Stimulated activated CD8-positive, alpha-beta memory T cell treated with anti-CD3 and anti-CD28 coated beads, Interleukin-12 subunit alpha, Interleukin-12 subunit beta, amount 100 ng/mL, for 1 hour (primary cell): ENCODE data around the gene TMEM50A.
"Not testable (repeated sequence)": the region's sequence is repeated elsewhere in the genome, so short reads cannot be mapped to it uniquely, and the experiment has no call there.

ENCODE experiments used
- DNase-seq: peaks from one replicate; pipeline ENCODE4 v3.0.0-alpha.2; 2020; ENCODE audit warnings: low read depth

The TMEM50A gene

DNA sequence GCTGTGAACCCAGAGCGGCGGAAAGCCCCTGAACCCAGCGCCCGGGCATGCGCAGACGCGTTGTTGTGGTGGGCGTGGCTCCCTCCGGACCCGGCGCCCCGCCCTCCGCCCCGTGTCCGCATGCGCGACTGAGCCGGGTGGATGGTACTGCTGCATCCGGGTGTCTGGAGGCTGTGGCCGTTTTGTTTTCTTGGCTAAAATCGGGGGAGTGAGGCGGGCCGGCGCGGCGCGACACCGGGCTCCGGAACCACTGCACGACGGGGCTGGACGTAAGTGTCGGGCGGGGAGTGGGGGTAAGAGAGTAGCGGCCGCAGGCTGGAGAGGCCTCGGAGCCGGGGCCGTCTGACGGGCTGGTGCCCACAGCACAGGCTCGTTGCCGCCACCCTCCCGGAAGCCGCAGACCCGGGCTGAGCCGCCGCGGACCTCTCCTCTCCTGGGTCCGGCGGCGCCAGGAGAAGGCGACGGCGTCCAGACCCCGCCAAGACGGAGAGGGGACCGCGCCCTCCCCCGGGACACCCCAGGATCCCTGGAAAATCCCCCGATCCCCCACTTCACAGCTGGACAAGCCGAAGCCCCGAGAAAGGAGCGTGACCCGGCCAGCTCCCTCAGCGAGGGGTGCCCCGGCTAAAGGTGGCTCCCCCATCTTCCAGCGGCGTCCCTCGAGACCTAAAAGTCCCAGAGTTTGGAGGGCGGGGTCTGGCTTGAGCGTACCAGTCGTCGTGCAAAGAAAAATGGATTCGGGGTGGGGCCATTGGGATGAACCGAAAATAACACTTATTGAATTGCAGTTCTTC is at the start of gene TMEM50A:
TSS of gene TMEM50A (plus strand) at position 147 of the 794 bp plus-strand sequence. CDS start 2,153 bp downstream, outside the sequence.
- DNase-seq: peak; percentile 83

DNA sequence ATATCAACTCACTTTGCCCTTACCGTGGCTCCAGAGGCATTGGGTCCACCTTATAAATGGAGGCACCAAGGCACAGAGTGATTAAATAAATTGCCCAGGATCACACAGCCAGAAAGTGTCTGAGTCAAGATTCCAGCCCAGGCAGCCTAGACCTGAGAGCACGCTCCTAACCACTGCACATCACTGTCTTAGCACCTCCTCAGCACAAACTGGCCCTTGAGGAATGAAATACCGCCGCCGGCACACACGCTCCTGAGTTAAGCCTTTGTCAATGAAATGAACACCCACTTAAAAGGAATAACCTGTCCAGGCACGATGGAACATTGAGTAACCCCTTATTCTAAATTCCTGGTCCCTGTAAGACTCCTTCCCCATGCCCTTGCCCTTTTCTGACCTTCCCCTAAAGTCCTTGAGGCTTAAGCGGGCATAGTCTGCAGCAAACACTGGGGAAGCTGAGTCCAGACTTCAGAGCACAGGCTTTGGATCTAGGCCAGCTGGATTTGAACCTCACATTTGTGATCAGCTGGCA is 49.5 kb upstream of the TMEM50A start:
- DNase-seq: not testable (repeated sequence)

GRCh38 chr1:25290043-25290442 is 48.1 kb upstream of the TMEM50A start:
- DNase-seq: not testable (repeated sequence)

DNA sequence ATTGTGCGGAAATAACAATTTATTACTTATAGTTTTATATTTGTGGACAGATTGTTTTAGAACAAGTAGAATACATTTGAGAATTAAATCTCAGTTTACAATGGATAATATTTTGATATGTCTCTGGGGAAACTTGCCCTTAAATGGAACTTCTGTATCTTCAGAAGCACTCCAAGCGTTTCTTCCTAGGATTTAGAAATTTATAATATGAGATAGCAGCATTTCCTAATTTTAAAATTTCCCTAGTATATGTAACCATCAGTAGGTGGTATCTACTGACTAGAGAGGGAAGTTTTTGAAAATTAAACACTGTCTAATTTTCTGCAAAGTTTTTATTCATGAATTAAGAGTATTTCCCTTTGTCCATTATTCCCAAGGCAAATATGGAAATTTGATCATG is 44.7 kb upstream of the TMEM50A start:
- not testable (repeated sequence) for DNase-seq

DNA sequence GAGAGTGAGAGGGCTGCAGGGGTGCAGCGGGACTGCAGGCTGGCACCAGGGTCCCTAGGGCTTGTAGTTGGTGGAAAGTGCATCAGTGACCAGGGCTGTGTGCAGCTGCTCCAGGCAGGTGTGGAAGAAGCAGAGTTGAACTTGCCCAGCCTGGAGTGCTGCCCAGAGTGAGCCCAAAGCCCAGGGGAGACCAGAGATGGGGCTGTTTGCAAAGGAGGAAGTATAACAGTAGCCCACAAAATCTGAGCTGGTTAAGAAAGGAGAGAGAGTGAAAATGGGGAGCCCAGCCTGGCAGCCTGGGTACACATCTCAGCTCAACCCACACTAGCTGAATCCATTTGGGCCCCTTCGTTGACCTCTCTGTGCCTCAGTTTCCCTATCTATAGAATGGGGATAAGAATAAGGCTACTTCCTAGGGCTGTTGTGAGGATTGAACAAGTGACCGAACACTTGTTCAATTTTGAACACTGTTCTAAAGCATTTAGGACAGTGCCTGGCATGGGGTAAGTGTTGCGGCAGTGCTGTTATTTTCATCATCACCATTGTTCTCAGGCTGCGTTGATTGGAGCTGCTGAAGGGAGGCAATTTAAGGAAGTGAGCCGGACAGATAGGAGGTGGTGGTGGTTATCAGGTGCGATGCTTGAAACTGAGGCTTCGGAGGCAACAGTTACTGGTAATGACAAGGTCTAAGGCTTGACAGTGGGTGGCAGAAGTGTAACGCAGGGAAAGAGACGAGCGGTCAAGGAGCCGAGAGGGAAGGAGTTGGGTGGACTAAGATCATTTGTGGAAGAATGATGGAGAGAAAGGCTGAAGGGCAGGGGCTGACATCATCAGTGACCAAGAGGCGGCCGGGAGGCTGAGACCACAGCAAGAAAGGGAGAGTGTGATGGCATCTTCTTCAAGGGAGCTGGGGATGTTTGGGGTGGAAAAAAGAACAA is 43.0 kb upstream of the TMEM50A start:
- not testable (repeated sequence) for DNase-seq

DNA sequence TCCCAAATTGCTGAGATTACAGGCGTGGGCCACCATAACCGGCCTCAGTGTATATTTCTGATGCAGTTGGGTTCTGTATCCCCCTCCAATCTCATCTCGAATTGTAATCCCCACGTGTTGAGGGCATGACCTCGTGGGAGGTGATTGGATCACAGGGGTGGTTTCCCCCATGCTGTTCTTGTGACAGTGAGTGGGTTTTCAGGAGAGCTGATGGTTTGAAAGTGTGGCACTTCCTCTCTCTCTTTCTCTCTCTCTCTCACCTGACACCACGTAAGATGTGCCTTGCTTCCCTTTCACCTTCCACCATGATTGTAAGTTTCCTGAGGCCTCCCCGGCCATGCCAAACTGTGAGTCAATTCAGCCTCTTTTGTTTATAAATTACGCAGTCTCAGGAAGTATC is 41.6 kb upstream of the TMEM50A start:
- DNase-seq: not testable (repeated sequence)

DNA sequence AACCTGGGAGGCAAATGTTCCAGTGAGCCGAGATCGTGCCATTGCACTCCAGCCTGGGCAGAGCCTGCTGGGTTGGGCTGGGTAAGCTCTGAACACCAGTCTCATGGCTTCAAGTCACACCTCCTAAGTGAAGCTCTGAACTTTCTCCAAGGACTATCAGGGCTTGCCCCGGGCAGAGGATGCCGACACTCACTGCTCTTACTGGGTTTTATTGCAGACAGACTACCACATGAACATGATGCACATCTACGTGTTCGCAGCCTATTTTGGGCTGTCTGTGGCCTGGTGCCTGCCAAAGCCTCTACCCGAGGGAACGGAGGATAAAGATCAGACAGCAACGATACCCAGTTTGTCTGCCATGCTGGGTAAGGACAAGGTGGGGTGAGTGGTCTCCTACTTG is 37.4 kb upstream of the TMEM50A start:
- DNase-seq: not testable (repeated sequence)

DNA sequence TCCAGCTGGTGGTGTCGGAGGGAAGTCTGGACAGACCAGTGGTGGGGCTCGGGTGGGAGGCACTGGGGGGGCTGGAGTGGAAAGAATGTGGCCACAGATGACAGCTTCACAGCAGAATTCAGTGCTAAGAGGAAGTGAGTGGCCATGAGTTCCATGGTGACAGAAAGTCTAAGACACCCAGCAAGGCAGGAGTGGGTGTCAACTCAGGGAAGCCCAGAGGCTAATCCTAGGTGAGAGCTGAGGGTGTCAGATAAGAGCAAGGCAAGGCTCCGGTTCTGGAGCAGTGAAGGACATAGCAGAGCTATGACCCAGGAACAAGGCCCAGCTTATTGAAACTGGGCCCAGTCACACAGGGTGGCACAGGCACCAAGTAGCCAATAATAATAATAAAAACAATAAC is 35.8 kb upstream of the TMEM50A start:
- DNase-seq: not testable (repeated sequence)

DNA sequence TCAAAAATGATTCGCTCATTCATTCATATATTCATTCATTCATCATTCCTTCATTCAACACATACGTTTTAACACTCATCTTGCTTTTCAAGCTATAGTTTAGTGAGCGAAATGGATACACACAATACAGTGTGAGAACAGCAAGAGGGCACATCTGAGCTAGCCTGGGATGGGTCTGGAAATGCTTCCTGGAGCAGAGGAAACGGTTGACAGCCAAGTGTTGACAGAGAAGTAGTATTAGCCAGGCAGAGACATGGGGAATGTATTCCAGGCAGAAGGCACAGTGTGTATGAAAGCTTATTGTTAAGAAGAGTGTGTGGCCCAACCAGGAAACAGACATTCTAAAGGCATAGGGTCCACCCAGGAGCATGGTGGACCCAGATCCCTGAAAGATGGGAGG is 33.2 kb upstream of the TMEM50A start:
- not testable (repeated sequence) for DNase-seq

GRCh38 chr1:25308168-25308567 is 30.0 kb upstream of the TMEM50A start:
- not testable (repeated sequence) for DNase-seq

DNA sequence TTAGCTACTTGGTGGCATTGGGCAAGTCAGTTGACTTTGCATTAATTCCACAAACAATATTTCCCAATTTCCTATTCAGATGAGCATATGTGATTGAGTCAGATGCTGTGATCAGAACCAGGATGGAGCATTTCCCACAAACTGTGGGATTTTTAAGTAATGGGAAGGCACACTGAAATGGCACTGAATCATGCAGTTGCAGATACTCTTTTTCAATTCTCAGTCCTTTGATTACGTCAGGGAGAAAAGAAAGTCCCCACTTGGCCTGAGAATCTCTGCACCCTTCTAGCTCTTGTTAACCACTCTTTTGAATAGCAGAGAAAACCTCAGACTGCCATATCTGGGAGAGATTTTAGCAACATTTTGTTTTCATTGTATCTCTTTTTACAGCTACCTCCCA is 29.0 kb upstream of the TMEM50A start:
- not testable (repeated sequence) for DNase-seq

GRCh38 chr1:25309486-25309885 is 28.6 kb upstream of the TMEM50A start:
- DNase-seq: not testable (repeated sequence)

DNA sequence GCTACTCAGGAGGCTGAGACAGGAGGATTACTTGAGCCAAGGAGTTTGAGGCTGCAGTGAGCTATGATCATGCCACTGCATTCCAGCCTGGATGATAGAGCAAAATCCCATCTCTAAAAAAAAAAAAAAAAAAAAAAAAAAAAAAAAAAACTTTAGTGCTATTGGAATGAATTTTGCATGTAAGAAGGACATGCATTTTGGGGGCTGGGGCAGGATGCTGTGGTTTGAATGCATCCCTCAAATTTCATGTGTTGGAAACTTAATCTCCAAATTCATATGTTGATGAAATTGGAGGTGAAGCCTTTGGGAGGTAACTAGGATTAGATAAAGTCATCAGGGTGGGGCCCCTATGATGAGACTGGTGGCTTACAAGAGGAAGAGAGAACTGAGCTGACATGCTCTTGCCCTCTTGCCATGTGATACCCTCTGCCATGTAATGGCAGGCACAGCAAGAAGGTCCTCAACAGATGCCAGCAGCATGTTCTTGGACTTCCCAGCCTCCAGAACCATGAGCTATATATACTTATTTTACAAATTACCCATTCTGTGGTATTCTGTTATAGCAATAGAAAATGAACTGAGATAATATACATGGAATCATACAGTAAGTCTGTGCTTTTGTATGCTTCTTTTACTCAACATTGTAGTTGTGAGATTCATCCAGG is 25.2 kb upstream of the TMEM50A start:
- not testable (repeated sequence) for DNase-seq

GRCh38 chr1:25320314-25320938 is 17.7 kb upstream of the TMEM50A start:
- not testable (repeated sequence) for DNase-seq

DNA sequence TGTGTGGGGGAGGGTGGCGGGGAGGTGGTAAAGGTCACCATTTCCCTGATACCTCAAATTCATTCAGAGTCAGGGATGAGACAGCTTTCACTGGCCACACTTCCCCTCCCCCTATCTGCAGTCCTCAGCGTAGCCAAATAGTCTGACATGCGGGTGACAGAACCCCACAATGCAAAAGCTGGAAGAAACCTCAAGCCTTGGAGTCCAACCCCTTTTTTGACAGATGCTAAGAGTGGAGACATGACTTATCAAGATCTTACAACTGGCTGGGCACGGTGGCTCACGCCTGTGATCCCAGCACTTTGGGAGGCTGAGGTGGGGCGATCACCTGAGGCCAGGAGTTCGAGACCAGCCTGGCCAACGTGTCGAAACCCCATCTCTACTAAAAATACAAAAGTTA is 16.0 kb upstream of the TMEM50A start:
- DNase-seq: not testable (repeated sequence)

- not testable (repeated sequence) for DNase-seq
Measured at GRCh38 chr1:25324407-25324806, 13.7 kb upstream of the TMEM50A start.

DNA sequence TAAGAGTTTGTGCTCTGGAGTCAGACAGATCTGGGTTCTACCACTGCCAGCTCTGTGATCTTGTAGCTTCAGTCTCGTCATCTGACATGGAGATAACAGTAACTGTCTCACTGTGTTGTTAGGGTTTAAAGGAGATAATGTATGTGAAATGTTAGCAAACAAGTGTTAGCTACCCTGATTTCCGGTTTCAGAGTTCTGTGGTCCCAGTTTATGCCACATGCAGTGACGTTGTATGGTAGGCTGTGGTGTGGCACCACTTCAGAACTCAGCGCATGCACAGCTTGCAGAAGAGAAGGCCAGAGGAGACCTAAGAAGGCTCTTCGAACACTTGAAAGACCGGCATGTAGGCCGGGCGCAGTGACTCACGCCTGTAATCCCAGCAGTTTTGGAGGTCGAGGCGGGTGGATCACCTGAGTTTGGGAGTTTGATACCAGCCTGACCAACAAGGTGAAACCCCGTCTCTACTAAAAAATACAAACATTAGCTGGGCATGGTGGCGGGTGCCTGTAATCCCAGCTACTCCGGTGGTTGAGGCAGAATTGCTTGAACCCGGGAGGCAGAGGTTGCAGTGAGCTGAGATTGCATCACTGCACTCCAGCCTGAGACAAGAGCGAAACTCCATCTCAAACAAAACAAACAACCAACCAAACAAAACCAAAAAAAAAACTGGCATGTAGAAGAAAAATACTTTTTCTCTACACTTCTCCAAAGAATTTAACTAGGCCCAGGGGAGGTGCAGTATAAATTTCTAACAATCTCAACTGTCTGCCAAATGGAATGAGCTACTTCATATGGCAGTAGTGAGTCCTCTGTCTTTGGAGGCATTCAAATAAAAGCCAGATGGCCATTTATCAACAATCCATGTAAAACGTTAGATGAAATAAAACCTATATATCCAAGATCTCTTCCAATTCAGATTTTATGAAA is 10.0 kb upstream of the TMEM50A start:
- DNase-seq: not testable (repeated sequence)

DNA sequence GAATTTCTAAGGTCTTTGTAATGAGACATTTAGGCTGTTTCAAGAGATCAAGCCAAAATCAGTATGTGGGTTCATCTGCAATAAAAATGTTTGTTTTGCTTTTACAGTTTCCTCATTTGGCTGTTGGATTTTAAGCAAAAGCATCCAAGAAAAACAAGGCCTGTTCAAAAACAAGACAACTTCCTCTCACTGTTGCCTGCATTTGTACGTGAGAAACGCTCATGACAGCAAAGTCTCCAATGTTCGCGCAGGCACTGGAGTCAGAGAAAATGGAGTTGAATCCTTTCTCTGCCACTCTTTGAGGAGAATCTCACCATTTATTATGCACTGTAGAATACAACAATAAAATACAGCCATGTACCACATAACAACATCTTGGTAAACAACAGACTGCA is 9.3 kb upstream of the TMEM50A start:
- DNase-seq: not testable (repeated sequence)

- DNase-seq: not testable (repeated sequence)
Measured at GRCh38 chr1:25329336-25329735, 8.8 kb upstream of the TMEM50A start.

DNA sequence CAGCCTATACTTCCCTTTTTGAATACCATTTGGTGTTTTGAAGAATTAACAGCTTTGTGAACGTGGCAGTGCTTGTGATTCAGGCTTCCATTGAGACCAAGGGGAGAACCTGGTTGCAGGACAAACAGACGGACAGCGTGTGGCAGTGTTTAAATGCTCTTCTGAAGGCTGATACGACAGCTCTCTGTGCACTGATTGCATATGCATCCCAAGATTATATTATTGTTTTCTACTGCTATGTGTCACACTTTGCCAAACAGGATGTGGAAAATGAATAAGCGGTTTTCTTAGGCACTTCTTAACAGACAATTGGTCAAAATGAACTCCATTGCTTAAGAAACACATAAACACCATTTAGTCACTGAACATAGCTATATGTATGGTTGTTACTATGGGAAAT is 8.2 kb upstream of the TMEM50A start:
- DNase-seq: not testable (repeated sequence)
